Heart left ventricle (tissue), 16 donors: ENCODE results near the gene RXFP1. TPM values are rescaled to one million over a fixed set of nuclear protein-coding genes. Genes with fewer than 3 reads are reported as not detected.

Experiments used
- ATAC-seq, 4 donors: fragments of 200-7000 bp; cut with Tn5 transposase; one replicate each; pipeline ENCODE4 v1.9.1; 2020 to 2022; ENCODE audit warnings: moderate library complexity in 4 of 4, mild to moderate bottlenecking in 3 of 4, moderate number of reproducible peaks in 1 of 4
- DNase-seq, 5 donors: peaks; one replicate each; pipeline ENCODE4 v3.0.0-alpha.2; 2020
- H3K27ac ChIP-seq, 12 donors: fragments of 200-600 bp; sonication (generic) in 4 of 12; one replicate each; pipeline versions ENCODE4 v1.5.0 to v1.8.0; 2016 to 2022; ENCODE audit warnings: mild to moderate bottlenecking in 2 of 12
- H3K27me3 ChIP-seq, 9 donors: fragments of 200-600 bp; sonication (generic) in 2 of 9; one replicate each; pipeline versions ENCODE4 v1.5.1 to v1.8.0; 2016 to 2022; ENCODE audit warnings: mild to moderate bottlenecking in 3 of 9
- H3K36me3 ChIP-seq, 9 donors: fragments of 200-600 bp; sonication (generic) in 2 of 9; one replicate each; pipeline versions ENCODE4 v1.5.0 to v1.8.0; 2018 to 2022; ENCODE audit warnings: mild to moderate bottlenecking in 2 of 9
- H3K4me1 ChIP-seq, 12 donors: fragments of 200-600 bp; sonication (generic) in 4 of 12; one replicate each; pipeline versions ENCODE4 v1.5.0 to v1.8.0; 2016 to 2022; ENCODE audit warnings: mild to moderate bottlenecking in 3 of 12
- H3K4me3 ChIP-seq, 12 donors: fragments of 200-600 bp; sonication (generic) in 4 of 12; one replicate each; pipeline versions ENCODE4 v1.5.0 to v1.8.0; 2017 to 2022; ENCODE audit warnings: mild to moderate bottlenecking in 9 of 12, moderate library complexity in 4 of 12
- H3K9me3 ChIP-seq, 12 donors: fragments of 200-600 bp; sonication (generic) in 4 of 12; one replicate each; pipeline versions ENCODE4 v1.5.0 to v1.8.0; 2016 to 2022; ENCODE audit warnings: mild to moderate bottlenecking in 1 of 12
- CTCF ChIP-seq, 12 donors: fragments of 200-600 bp; sonication (generic) in 4 of 12; IDR thresholded peaks; one replicate each; pipeline versions ENCODE4 v1.5.0 to v1.8.0; 2018 to 2022; ENCODE audit warnings: antibody characterized with exemption in 12 of 12, mild to moderate bottlenecking in 5 of 12
- POLR2A ChIP-seq, 2 donors: fragments of 450-650 bp; IDR thresholded peaks; one replicate each; pipeline ENCODE4 v1.6.1; 2017; ENCODE audit warnings: antibody characterized with exemption in 2 of 2, mild to moderate bottlenecking in 2 of 2, moderate library complexity in 2 of 2
- WGBS, 4 donors: extraction: QIAGEN DNeasy Blood & Tissue Kit in 2 of 4; methylation state at CpG; one replicate each; pipeline versions ENCODE4 v1.1.5 to v1.1.7; 2013 to 2018; 5-methylcytosine and 5-hydroxymethylcytosine counted together
- intact Hi-C, 10 donors: fragments of 100-400 bp; cut with DNase I; formaldehyde crosslinking; loops; one replicate each; pipeline versions ENCODE4 v1.11.1 to v1.14.2; 2022
- polyA plus RNA-seq, 2 donors: library from polyadenylated mRNA; stranded (reverse); fragments of 200-250 nt; gene quantifications; one replicate each; pipeline ENCODE4 v1.2.3, GENCODE V29; 2013
- total RNA-seq, 9 donors: library from RNA; depleted of rRNA in 2 of 9; stranded (reverse); fragments of >200 nt in 2 of 9; fragmentation: NEBNext Ultra II Directional in 3 of 9; extraction: Animal tissue kit (Norgen Biotek cat#: 25700) in 3 of 9; gene quantifications; one replicate each; pipeline versions ENCODE4 v1.1.0 to v1.2.4, GENCODE V29; 2016 to 2023
- donor health status: ischemic (EF 13 %, LVEDD 7.1; RV severe dilation, severe dysfunction).
- donor health status: healthy with polysubstance abuse.
- donor health status: DM: no; HTN: yes; CAD: no.
- donor health status: DM: no; HTN: no; CAD: no.
- donor health status: ischemic (EF 25% LVEDD 6.9; RV normal size, moderate dysfunction).
- donor health status: ischemic (EF 25% LVEDD 5.7; RV mildly dilated, moderate dysfunction).
- donor health status: healthy.
- donor health status: DM: yes; HTN: yes; CAD: no.
- donor health status: ischemic (EF 35%, LVEDD 5.7; RV mildly dilated, moderate dysfunction).
- donor health status: nonischemic (EF 11% LVEDD 7.7; RV severe dilation, severe dysfunction).
- donor health status: DM: yes; HTN: yes; CAD: no.
- donor health status: PGD.
- donor health status: ischemic (EF 29% LVEDD 5.4; RV normal size, mild dysfunction).
- donor health status: nonischemic (EF 23%, LVEDD 6.1; RV moderate dilation, normal function).

Gene RXFP1
- total and polyA plus RNA-seq, 11 donors: not detected

- WGBS, 4 donors: 75 to 83% (median 83%) methylated on average over 6 of the region's 6 CpGs
- Histone ChIP-seq H3K4me1 (no peaks in the 10 kb centered on the region), H3K4me3 (no peak overlapping the region), H3K27ac (no peak overlapping the region), H3K36me3 (no peaks in the 10 kb centered on the region), H3K27me3 (no peaks in the 10 kb centered on the region), H3K9me3 (no peaks in the 10 kb centered on the region)
- DNase-seq (no peak), ATAC-seq (no peak)
- TF ChIP-seq POLR2A (IDR thresholded peaks at IDR 0.05): no peak
- TF ChIP-seq CTCF (IDR thresholded peaks at IDR 0.05): no peak
- intact Hi-C loops: no loop called here
Observed at GRCh38 chr4:158530898-158531297, 9.2 kb downstream of the RXFP1 start.

GRCh38 chr4:158532556-158533231 is 11.0 kb downstream of the RXFP1 start:
- DNase-seq (no peak), ATAC-seq (no peak)
- WGBS, 4 donors: 57 to 63% (median 58%) methylated on average over 6 of the region's 6 CpGs
- H3K27me3 ChIP-seq: no peaks in the 10 kb centered on the region
- H3K4me1 ChIP-seq: no peaks in the 10 kb centered on the region
- no peaks in the 10 kb centered on the region for H3K9me3 ChIP-seq
- no peaks in the 10 kb centered on the region for H3K36me3 ChIP-seq
- no peak overlapping the region for H3K27ac ChIP-seq
- intact Hi-C loops: no loop called here
- no peak overlapping the region for H3K4me3 ChIP-seq
- no peak for TF ChIP-seq CTCF (IDR thresholded peaks at IDR 0.05)
- TF ChIP-seq POLR2A (IDR thresholded peaks at IDR 0.05): no peak

GRCh38 chr4:158534727-158535126 is 13.0 kb downstream of the RXFP1 start:
- intact Hi-C loops: no loop called here
- Histone ChIP-seq H3K9me3 (no peaks in the 10 kb centered on the region), H3K4me3 (no peak overlapping the region), H3K27me3 (no peaks in the 10 kb centered on the region), H3K27ac (no peak overlapping the region), H3K36me3 (no peaks in the 10 kb centered on the region), H3K4me1 (no peaks in the 10 kb centered on the region)
- WGBS, 4 donors: 91 to 93% (median 92%) methylated on average over 3 of the region's 3 CpGs
- ATAC-seq: no peak
- TF ChIP-seq POLR2A (IDR thresholded peaks at IDR 0.05) (no peak), CTCF (IDR thresholded peaks at IDR 0.05) (no peak)
- DNase-seq: no peak

DNA sequence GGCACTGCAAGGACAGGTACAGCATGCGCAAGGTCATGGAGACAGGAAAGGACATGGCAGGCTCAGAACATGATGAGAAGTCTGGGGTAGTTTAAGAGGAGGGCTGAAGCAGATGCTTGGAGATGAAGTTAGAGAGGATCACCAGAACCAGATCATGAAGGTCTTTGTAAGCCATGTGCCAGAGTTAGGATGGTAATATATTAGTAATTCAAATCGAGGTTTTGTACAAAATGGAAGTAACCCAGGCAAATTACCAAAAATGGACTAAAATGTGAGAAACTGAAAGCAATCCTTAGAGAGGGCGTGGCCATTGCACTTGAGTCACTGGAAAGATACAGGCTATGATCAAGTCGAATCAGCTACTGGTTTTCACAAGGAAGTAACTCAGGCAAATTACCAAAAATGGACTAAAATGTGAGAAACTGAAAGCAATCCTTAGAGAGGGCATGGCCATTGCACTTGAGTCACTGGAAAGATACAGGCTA is 13.5 kb downstream of the RXFP1 start:
- WGBS, 4 donors: 82 to 89% (median 86%) methylated on average over 4 of the region's 4 CpGs
- Histone ChIP-seq H3K36me3 (no peaks in the 10 kb centered on the region), H3K27me3 (no peaks in the 10 kb centered on the region), H3K9me3 (no peaks in the 10 kb centered on the region), H3K4me3 (no peak overlapping the region), H3K27ac (no peak overlapping the region), H3K4me1 (no peaks in the 10 kb centered on the region)
- TF ChIP-seq CTCF (IDR thresholded peaks at IDR 0.05) (no peak), POLR2A (IDR thresholded peaks at IDR 0.05) (no peak)
- ATAC-seq (no peak), DNase-seq (no peak)
- intact Hi-C loops: no loop called here
